Hepatocyte (in vitro differentiated cells): ENCODE results near the gene MEGF11.

ENCODE experiments used
- EZH2 ChIP-seq: fragments of 200-600 bp; sonication (generic); IDR thresholded peaks from 2 replicates; pipeline ENCODE4 v1.6.1; 2016; ENCODE audit warnings: antibody characterized with exemption, mild to moderate bottlenecking, borderline replicate concordance
- TF ChIP-seq, protein P1 (sequence below): fragments of 200-600 bp; sonication (generic); IDR thresholded peaks from 2 replicates; pipeline ENCODE4 v1.5.1; 2016; ENCODE audit warnings: antibody characterized with exemption, mild to moderate bottlenecking; ENCODE audit not compliant: poor library complexity

DNA sequence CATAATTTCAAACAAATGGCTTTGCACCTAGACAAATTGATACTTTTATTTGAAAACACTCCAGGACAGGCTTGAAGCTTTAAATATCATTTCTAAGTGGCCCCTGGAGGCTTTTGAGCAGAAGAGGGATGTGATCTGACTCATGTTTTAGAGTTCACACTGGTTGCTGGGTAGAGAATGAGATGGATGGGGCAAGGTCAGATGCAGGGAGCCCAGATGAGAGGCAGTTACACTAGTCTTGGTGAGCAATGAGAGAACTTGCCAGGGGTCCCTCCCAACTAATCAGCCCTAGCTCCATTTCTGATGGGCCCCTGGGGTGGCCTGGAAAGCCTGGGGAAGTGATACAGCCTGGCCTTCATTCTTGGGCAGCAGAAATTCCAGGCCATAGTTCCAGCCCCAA is 190.4 kb downstream of the MEGF11 start:
- TF ChIP-seq, protein P1, sequence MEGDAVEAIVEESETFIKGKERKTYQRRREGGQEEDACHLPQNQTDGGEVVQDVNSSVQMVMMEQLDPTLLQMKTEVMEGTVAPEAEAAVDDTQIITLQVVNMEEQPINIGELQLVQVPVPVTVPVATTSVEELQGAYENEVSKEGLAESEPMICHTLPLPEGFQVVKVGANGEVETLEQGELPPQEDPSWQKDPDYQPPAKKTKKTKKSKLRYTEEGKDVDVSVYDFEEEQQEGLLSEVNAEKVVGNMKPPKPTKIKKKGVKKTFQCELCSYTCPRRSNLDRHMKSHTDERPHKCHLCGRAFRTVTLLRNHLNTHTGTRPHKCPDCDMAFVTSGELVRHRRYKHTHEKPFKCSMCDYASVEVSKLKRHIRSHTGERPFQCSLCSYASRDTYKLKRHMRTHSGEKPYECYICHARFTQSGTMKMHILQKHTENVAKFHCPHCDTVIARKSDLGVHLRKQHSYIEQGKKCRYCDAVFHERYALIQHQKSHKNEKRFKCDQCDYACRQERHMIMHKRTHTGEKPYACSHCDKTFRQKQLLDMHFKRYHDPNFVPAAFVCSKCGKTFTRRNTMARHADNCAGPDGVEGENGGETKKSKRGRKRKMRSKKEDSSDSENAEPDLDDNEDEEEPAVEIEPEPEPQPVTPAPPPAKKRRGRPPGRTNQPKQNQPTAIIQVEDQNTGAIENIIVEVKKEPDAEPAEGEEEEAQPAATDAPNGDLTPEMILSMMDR = no peak
- no peak for TF ChIP-seq EZH2
